Measurements from ENCODE around the gene AKAP13. TPM values are rescaled to one million over a fixed set of nuclear protein-coding genes. Genes with fewer than 3 reads are reported as not detected.

Gene AKAP13
- total and polyA plus RNA-seq, 2 of the 13 experiments (the other 11 are each of a cell fraction or from before 2014, with no cell fraction given): 6.7 to 27.1 TPM

GRCh38 chr15:85708402-85708941 lies 328.1 kb downstream of the AKAP13 start (continued):
- TF ChIP-seq MED1 (CRISPR knock-in tag; IDR thresholded peaks at IDR 0.05): no peak
- TF ChIP-seq ZBTB38 (CRISPR knock-in tag; IDR thresholded peaks at IDR 0.05): no peak
- TF ChIP-seq HDAC6 (IDR thresholded peaks at IDR 0.05; ENCODE audit: low read depth, low read length): no peak
- no peak for TF ChIP-seq GMEB1 (CRISPR knock-in tag; IDR thresholded peaks at IDR 0.05; ENCODE audit: borderline replicate concordance)
- no peak for TF ChIP-seq PRMT3 (CRISPR knock-in tag; IDR thresholded peaks at IDR 0.05; ENCODE audit: borderline replicate concordance, low read depth)
- no peak for TF ChIP-seq ZNF761 (CRISPR knock-in tag; conservative IDR thresholded peaks at IDR 0.05)
- TF ChIP-seq MED8 (CRISPR knock-in tag; IDR thresholded peaks at IDR 0.05; ENCODE audit: insufficient replicate concordance): no peak
- TF ChIP-seq, protein P1, sequence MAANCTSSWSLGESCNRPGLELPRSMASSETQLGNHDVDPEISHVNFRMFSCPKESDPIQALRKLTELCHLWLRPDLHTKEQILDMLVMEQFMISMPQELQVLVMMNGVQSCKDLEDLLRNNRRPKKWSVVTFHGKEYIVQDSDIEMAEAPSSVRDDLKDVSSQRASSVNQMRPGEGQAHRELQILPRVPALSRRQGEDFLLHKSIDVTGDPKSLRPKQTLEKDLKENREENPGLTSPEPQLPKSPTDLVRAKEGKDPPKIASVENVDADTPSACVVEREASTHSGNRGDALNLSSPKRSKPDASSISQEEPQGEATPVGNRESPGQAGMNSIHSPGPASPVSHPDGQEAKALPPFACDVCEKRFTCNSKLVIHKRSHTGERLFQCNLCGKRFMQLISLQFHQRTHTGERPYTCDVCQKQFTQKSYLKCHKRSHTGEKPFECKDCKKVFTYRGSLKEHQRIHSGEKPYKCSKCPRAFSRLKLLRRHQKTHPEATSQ (CRISPR knock-in tag; IDR thresholded peaks at IDR 0.05; ENCODE audit: borderline replicate concordance): no peak
- peak; percentile 42; the same call in 1 of the 2 replicates for TF ChIP-seq GATAD2A (CRISPR knock-in tag; IDR thresholded peaks at IDR 0.05)
- TF ChIP-seq NBN (conservative IDR thresholded peaks at IDR 0.05): no peak
- no peak for TF ChIP-seq MTF1 (CRISPR knock-in tag; IDR thresholded peaks at IDR 0.05)
- no peak for TF ChIP-seq ADNP (CRISPR knock-in tag; IDR thresholded peaks at IDR 0.05)
- peak; percentile 45 for TF ChIP-seq RXRB (CRISPR knock-in tag; IDR thresholded peaks at IDR 0.05; ENCODE audit: borderline replicate concordance)
- TF ChIP-seq GATA4 (IDR thresholded peaks at IDR 0.05; ENCODE audit: borderline replicate concordance, low read depth): no peak
- TF ChIP-seq, protein P2, sequence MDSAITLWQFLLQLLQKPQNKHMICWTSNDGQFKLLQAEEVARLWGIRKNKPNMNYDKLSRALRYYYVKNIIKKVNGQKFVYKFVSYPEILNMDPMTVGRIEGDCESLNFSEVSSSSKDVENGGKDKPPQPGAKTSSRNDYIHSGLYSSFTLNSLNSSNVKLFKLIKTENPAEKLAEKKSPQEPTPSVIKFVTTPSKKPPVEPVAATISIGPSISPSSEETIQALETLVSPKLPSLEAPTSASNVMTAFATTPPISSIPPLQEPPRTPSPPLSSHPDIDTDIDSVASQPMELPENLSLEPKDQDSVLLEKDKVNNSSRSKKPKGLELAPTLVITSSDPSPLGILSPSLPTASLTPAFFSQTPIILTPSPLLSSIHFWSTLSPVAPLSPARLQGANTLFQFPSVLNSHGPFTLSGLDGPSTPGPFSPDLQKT (CRISPR knock-in tag; IDR thresholded peaks at IDR 0.05; ENCODE audit: borderline replicate concordance): no peak
- TF ChIP-seq POLR2A (IDR thresholded peaks at IDR 0.05; ENCODE audit: insufficient read depth in 1 of 2, low read depth in 2 of 2, low read length in 2 of 2): no peak
- 0 out of 2 replicates have a peak, but pooled peaks have one; percentile 7 for TF ChIP-seq ZMYM4 (CRISPR knock-in tag; IDR thresholded peaks at IDR 0.05)
- no peak for TF ChIP-seq ASH2L (IDR thresholded peaks at IDR 0.05; ENCODE audit: insufficient read length, low read depth, low read length)
- TF ChIP-seq HDAC2 (CRISPR knock-in tag; IDR thresholded peaks at IDR 0.05): 0 out of 2 replicates have a peak, but pooled peaks have one; percentile 19
- TF ChIP-seq RBFOX2 (IDR thresholded peaks at IDR 0.05; ENCODE audit: low read depth, low read length): no peak
- TF ChIP-seq ZNF660 (CRISPR knock-in tag; IDR thresholded peaks at IDR 0.05; ENCODE audit: borderline replicate concordance, low read depth): no peak
- no peak for TF ChIP-seq RNF2 (conservative IDR thresholded peaks at IDR 0.05; ENCODE audit: low read depth)
- no peak for TF ChIP-seq ISL2 (CRISPR knock-in tag; IDR thresholded peaks at IDR 0.05)
- TF ChIP-seq FOSL1 (CRISPR knock-in tag; IDR thresholded peaks at IDR 0.05; ENCODE audit: borderline replicate concordance): no peak
- no peak for TF ChIP-seq ATRX (CRISPR knock-in tag; IDR thresholded peaks at IDR 0.05; ENCODE audit: borderline replicate concordance)
